Activated naive CD4-positive, alpha-beta T cell treated with anti-CD3 and anti-CD28 coated beads, Interleukin-2, amount 50 U/mL, for 24 hours (primary cell): ENCODE results near the gene MEX3D.

ENCODE experiments used
- H3K27ac Mint-ChIP-seq: one replicate; pipeline ENCODE4 v1.8.0; 2021; ENCODE audit warnings: mild to moderate bottlenecking, mixed read lengths
- H3K27me3 Mint-ChIP-seq: one replicate; pipeline ENCODE4 v1.8.0; 2021; ENCODE audit warnings: mixed read lengths
- H3K36me3 Mint-ChIP-seq: one replicate; pipeline ENCODE4 v1.8.0; 2021; ENCODE audit warnings: mixed read lengths
- H3K4me1 Mint-ChIP-seq: one replicate; pipeline ENCODE4 v1.8.0; 2021; ENCODE audit warnings: mixed read lengths
- H3K4me3 Mint-ChIP-seq: one replicate; pipeline ENCODE4 v1.8.0; 2021; ENCODE audit warnings: mild to moderate bottlenecking, mixed read lengths
- H3K9me3 Mint-ChIP-seq: one replicate; pipeline ENCODE4 v1.8.0; 2021; ENCODE audit warnings: mixed read lengths

The MEX3D gene

DNA sequence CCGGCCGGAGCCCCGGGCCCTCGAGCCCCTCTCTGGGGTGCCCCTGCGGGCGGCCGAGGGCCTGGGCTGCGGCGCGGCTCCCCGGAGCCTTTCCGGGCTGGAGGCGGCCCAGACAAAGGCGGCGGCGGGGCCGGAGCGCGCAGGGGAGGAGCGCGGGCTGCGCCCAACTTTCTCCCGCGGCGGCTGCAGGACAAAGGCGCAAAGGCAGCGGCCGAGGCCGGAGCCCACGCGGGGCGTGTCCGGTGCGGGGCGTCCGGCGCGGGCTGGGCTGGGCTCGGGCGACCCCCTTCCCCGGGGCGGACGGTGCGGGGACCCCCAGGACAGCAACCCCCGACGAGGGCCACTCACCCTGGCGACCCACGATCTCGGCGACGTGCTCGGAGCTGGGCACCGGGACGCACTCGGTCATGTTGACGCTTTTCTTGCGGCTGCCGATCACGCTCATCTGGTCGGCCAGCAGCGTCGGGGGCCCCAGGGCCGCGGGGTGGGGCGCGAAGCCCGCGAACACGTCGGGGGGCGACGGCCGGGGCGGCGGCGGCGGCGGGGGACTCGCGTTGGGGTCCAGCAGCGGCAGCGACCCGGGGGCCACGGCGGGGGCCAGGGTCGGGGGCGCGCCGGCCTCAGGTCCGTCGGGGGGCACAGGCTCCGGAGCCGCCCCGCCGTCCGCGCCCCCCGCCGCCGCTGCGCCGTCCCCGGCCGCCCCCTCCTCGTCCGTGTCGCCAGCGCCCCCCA lies 843 bp downstream of the MEX3D start:
- peaks cover 5% of the 10 kb centered on the region for H3K27me3 Mint-ChIP-seq

DNA sequence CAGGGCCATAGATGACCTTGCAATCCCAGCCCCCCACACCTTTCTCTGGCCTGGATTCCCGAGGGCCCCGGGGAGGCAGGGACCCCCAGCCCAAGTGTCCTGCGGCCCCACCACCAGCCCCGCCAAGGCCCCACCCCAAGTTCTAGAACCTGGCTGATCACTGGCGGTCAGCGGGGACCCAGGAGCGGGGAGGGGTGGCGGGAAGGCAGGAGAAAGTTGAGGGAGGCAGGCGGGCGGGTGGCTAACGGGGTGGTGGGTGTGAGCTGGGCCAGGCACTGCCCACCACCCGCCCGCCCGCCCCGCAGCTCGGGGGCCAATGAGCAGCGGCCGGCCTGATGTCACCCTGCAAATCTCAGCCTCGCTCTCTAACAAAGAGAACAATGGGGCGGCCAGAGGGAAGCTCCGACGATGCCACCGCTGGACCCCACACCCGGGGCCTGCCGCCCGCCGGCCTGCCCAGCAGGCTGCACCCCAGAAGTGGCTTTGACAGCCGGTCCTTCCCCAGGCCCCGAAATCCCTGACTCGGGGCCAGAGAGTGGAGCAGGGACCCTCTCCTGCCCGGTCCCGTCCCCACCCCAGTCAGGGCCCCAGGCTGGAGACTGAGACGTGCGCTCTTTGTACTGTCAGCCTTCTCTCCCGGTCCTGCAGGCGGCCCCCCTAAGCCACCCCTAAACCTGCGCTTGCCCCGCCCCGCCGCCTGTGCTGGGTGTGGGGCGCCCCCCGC lies 1.6 kb downstream of the MEX3D start:
- Mint-ChIP-seq H3K9me3 (no peaks in the 10 kb centered on the region), H3K4me3 (no peak overlapping the region), H3K27ac (no peak overlapping the region), H3K27me3 (peaks cover 5% of the 10 kb centered on the region), H3K4me1 (peaks cover 3% of the 10 kb centered on the region), H3K36me3 (no peaks in the 10 kb centered on the region)

More for the DNA sequence above, 843 bp downstream of the MEX3D start:
- Mint-ChIP-seq H3K4me1 (peaks cover 3% of the 10 kb centered on the region), H3K9me3 (no peaks in the 10 kb centered on the region), H3K36me3 (no peaks in the 10 kb centered on the region), H3K27ac (no peak overlapping the region), H3K4me3 (no peak overlapping the region)

DNA sequence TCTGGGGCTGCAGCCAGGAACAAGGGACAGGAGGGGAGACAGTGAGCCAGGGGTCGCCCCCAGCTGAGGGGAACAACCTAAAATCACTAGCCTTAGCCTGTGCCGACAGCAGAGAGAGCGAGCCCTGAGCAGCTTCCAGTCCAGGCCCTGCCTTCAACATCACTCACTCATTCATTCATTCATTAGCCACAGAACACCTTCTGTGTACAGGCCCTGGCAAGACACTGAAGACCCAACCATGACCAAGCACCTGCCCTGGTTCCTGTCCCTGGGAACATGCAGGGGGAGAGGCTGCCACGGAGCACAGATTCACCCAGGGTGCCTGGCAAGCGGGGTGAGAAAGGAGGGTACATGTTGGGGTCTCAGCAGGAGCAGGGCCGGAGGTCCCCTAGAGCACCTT lies 4.9 kb downstream of the MEX3D start:
- Mint-ChIP-seq H3K27me3 (no peaks in the 10 kb centered on the region), H3K9me3 (no peaks in the 10 kb centered on the region), H3K4me3 (no peak overlapping the region)

DNA sequence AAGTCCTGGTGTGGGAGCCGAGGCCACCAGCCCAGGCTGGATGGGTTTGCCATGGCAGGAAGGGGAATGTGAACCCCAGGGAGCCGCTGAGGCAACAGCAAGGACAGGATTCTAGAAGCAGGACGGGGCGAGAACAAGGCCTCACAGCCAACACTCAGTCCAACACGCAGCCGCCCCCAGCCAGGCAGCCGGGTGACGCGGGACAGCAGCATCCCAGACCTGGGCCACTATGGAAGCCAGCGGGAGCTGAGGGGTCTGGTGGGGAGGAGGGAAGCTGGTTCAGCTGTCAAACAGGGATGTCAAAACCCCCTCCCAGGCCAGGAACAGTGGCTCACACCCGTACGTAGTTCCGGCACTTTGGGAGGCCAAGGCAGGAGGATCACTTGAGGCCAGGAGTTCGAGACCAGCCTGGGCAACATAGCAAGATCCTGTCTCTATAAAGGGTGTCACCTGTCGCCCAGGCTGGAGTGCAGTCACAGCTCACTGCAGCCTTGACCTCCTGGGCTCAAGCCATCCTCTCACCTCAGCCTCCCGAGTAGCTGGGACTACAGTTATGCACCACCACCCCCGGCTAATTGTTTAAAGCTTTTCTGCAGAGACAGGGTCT lies 6.8 kb downstream of the MEX3D start:
- H3K4me3 Mint-ChIP-seq = no peak overlapping the region
- H3K4me1 Mint-ChIP-seq = no peaks in the 10 kb centered on the region
- no peaks in the 10 kb centered on the region for H3K27me3 Mint-ChIP-seq

More for the DNA sequence above, 4.9 kb downstream of the MEX3D start:
- Mint-ChIP-seq H3K27ac (no peak overlapping the region), H3K36me3 (no peaks in the 10 kb centered on the region), H3K4me1 (no peaks in the 10 kb centered on the region)

DNA sequence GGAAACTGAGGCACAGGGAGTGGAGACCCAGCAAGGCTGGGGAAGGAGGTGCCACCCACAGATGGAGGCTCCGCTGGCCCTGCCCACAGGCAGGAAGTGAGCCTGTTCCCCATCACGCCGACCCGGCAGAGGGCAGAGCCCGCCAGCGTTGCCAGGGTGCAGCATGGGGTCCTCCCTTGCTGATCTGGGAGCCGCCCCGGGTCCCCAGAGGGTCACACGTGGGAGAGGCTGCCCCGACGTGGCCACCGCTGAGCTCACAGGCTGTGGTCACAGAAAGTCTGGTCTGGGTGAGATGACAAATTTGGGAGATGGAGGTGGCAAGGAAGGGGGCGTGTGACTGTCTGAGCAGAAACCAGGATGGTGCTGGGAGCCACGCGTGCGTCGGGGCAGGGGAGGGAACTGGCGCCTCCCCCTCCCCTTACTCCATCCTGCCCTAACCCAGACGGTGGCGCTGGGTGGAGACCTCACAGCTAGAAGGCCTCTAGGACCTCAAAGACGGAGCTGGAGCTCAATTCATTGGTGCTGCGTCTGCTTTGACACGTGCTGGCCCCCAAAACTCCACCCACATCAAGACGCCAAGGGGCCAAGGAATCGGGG lies 7.7 kb downstream of the MEX3D start:
- H3K4me3 Mint-ChIP-seq = no peak overlapping the region
- no peaks in the 10 kb centered on the region for H3K36me3 Mint-ChIP-seq
- H3K27ac Mint-ChIP-seq = no peak overlapping the region
- no peaks in the 10 kb centered on the region for H3K9me3 Mint-ChIP-seq
- H3K27me3 Mint-ChIP-seq = no peaks in the 10 kb centered on the region
- no peaks in the 10 kb centered on the region for H3K4me1 Mint-ChIP-seq

More for the DNA sequence above, 6.8 kb downstream of the MEX3D start:
- no peak overlapping the region for H3K27ac Mint-ChIP-seq
- no peaks in the 10 kb centered on the region for H3K36me3 Mint-ChIP-seq
- no peaks in the 10 kb centered on the region for H3K9me3 Mint-ChIP-seq

DNA sequence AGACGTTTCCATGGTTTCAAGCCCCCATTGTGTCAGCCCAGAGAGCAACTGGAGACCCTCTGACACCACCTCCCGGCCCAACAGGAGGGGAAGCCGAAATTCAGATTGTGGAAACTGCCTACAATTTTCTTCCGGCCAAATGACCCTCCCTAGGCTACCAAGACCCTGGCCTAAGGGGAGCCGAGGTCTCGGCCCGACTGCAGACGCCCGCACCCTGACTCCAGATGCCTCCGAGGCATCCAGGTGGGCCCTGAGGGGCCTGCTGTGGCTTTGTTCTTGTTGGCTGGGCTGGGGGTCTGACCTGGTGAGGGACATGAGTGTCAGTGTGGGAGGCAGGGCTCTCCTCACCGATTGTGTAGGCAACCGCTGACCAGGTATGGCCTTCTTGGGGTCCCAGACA lies 9.6 kb downstream of the MEX3D start:
- no peak overlapping the region for H3K4me3 Mint-ChIP-seq
- no peaks in the 10 kb centered on the region for H3K36me3 Mint-ChIP-seq
- no peak overlapping the region for H3K27ac Mint-ChIP-seq
- H3K4me1 Mint-ChIP-seq = no peaks in the 10 kb centered on the region
- no peaks in the 10 kb centered on the region for H3K9me3 Mint-ChIP-seq
- H3K27me3 Mint-ChIP-seq = no peaks in the 10 kb centered on the region

DNA sequence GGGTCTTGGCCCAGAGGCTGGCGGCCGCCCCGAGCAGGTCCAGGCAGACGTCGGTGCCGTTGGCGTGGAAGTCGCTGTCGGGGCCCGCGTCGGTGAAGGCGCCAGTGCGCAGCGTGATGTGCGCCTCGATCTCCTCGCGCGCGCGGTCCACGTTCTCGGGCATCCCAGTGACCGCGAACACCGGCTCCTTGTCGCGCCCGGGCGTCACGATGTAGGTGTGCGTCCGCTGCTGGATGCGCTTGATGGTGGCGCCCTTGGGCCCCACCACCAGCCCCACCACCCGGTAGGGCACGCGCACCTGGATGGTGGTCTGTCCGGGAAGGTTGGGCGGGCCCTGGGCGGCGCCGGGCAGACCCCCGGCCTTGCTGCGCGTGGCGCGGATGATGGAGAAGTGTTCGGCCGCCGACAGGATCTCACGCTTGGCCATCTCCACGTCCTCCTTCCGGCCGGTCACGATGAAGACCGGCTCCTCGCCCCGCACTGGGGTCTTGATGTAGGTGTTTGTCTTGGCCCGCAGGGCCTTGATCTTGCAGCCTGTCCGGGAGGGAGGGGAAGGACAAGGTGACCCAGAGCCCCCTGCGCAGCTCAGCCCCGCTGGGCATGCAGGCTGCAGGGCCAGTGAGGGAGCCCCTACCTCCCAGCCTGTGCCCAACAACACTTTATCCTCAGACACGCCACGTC lies 11.6 kb downstream of the MEX3D start:
- Mint-ChIP-seq H3K4me1 (no peaks in the 10 kb centered on the region), H3K9me3 (no peaks in the 10 kb centered on the region), H3K4me3 (no peak overlapping the region), H3K36me3 (no peaks in the 10 kb centered on the region), H3K27ac (no peak overlapping the region), H3K27me3 (no peaks in the 10 kb centered on the region)

DNA sequence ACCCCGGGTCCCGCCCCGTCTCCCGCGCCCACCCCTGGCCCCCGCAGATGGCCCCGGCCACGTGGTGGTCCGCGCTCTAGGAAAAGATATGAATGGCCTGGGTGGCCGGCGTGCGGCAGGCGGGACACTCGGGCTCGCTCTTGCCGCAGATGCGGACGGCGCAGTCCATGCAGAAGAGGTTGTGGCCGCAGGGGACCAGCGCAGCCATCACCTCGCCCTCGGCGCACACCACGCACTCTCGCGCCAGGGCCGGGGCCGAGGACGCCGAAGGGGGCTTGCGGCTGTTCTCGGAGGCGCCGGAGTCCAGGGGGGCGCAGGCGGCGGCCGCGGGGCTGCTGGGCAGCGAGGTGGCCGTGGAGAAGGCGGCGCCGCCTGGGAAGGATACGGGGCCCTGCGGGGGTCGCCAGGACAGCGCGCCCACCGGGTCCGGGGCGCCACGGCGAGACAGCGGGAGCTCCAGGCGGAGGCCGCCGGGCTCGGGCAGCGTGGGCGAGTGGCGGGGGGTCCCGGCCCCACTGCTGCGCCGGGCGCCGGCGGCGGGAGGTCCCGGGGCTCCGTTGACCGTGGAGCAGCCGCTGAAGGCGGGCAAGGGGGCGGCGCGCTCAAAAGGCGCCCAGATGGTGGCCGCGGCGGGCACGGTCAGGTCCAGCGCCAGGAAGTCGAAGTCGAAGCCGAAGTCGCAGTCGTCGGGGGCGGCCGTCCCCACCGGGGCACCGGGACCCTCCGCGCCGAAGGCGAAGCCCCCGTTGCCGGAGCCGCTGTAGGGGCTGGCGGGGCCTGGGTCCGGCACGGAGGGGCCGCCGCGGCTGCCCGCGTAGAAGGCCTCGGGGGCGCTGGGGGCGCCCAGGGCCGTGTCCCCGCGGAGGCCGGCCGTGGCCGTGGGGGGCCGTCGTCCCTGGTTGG lies 12.4 kb downstream of the MEX3D start:
- H3K4me3 Mint-ChIP-seq = no peak overlapping the region
- H3K27ac Mint-ChIP-seq = no peak overlapping the region
- no peaks in the 10 kb centered on the region for H3K9me3 Mint-ChIP-seq
- H3K4me1 Mint-ChIP-seq = no peaks in the 10 kb centered on the region
- H3K27me3 Mint-ChIP-seq = no peaks in the 10 kb centered on the region
- H3K36me3 Mint-ChIP-seq = no peaks in the 10 kb centered on the region

DNA sequence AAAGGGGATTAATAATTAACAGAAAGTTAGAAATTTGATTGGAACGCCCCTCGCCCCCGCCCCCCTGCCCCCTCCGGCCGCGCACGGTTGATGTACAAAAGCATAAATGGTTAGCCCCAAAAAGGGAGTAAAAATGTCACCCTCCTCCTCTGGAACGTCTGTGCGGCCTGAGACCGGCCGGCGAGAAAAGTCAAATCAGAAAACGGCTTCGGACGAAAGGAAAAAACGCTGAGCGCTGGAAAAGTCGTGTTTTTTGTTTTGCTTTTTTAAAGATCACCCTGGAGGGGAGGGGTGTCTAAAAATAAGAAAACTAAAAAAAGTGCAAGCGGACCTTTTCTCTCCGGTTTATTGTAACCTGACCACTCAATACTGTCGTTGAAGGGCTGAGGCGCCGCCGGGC lies 13.2 kb downstream of the MEX3D start:
- H3K4me3 Mint-ChIP-seq = no peak overlapping the region
- no peaks in the 10 kb centered on the region for H3K9me3 Mint-ChIP-seq
- H3K27me3 Mint-ChIP-seq = no peaks in the 10 kb centered on the region
- H3K4me1 Mint-ChIP-seq = no peaks in the 10 kb centered on the region
- no peaks in the 10 kb centered on the region for H3K36me3 Mint-ChIP-seq
- H3K27ac Mint-ChIP-seq = no peak overlapping the region

DNA sequence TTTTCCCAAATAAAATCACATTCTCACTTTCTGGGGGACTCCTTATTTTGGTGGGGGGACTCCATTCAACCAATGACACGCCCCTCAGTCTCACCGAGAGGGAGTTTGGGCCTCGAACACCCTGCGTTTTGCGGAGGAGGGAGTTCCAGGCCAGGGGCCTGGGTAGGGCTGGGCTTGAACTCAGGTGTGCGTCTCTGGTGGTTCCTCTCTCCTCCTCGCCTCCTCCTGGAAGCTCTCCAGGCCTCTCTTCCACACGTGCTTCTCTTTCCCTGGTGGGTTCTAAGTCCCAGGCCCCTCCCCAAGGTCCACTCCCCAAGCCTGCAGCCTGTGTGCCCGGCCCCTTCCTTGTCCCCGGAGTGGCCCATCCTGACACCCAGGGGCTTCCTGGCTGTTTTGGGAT lies 14.7 kb downstream of the MEX3D start:
- no peaks in the 10 kb centered on the region for H3K9me3 Mint-ChIP-seq
- no peak overlapping the region for H3K27ac Mint-ChIP-seq
- no peaks in the 10 kb centered on the region for H3K27me3 Mint-ChIP-seq
- no peak overlapping the region for H3K4me3 Mint-ChIP-seq
- no peaks in the 10 kb centered on the region for H3K36me3 Mint-ChIP-seq
- no peaks in the 10 kb centered on the region for H3K4me1 Mint-ChIP-seq

DNA sequence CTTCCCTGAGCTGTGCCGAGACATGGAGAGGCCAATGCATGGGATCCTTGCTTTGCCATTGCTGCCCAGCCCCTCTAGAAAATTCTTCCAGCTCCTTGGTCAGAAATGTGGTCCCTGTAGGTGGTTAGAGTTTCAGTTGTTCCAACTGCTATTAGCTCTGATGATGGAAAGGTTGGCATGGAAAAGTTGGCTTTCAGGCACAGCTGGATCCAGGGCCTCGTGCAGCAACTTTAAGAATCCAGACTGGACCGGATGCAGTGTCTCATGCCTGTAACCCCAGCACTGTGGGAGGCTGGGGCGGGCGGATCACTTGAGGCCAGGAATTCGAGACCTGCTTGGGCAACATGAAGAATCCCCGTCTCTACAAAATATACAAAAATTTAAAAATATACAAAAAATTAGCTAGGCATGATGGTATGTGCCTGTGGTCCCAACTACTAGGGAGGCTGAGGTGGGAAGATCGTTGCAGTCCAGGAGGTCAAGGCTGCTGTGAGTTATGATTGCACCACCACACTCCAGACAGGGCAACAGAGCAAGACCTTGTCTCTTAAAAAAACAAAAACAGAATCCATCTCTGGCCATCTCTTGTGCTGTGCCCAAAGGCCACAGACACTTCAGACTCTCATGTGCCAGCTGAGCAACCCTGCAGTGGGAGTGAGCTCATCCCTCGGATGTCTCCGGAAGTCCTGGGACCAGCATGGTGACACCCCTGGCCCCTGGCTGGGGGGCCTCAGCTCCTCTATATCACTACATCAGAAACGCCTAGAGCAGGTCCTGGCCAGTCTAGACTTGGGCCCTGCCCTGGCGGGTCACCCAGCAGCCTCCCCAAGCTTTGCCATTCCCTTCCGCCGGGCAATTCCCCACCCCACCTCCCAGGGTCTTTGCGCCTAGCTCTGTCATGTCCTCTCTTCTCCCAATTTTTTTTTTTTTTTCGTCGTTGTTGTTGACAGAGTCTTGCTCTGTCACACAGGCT lies 16.8 kb downstream of the MEX3D start:
- H3K36me3 Mint-ChIP-seq = no peaks in the 10 kb centered on the region
- H3K4me3 Mint-ChIP-seq = no peak overlapping the region
- peaks cover under 1% of the 10 kb centered on the region for H3K4me1 Mint-ChIP-seq
- peaks cover 3% of the 10 kb centered on the region for H3K27me3 Mint-ChIP-seq
- no peaks in the 10 kb centered on the region for H3K9me3 Mint-ChIP-seq
- no peak overlapping the region for H3K27ac Mint-ChIP-seq

DNA sequence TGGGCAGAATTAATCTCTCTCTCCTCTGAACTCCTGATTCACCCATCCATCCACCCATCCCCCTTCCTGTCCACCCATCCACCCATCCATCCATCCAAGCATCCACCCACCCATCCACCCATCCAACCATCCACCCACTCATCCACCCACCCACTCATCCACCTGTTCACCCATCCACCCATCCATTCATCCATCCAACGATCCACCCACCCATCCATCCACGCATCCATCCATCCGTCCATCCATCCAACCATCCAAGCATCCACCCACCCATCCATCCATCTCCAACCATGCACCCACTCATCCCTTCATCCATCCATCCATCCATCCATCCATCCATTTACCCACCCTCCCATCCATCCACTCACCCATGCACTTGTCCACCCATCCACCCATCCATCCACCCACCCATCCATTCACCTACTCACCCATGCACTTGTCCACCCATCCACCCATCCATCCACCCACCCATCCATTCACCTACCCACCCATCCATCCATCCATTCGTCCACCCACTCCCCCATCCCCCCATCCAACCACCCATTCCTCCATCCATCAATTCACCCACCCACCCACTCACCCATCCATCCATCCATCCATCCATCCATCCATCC lies 18.7 kb downstream of the MEX3D start:
- H3K27ac Mint-ChIP-seq = no peak overlapping the region

DNA sequence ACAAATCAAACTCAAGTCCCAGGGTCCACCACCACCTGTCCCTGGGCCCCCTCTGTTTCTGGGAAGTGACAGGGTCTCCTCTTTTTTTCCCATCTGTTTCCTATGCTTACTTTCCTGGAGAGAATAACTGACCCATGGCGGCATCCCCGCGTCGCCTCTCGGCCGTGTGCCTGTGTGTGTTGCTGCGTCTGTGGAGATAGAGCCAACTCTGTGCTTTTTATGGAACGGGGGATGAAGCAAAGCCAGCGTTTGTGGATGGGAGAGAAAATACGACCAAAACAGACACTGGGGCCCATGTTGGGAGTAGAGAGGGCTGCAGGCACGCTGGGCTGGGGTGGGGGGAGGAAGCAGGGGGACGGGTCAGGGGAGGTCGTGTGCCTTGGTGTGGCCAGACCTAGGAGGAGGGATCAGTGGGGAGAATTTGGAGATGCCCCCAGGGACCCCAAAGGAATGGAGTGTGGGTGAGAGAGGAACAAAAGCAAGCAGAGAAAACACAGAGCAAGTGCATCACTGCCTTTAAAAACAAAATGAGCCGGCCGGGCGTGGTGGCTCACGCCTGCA lies 27.7 kb downstream of the MEX3D start:
- Mint-ChIP-seq H3K27me3 (peaks cover 11% of the 10 kb centered on the region), H3K27ac (no peak overlapping the region), H3K9me3 (no peaks in the 10 kb centered on the region), H3K36me3 (no peaks in the 10 kb centered on the region), H3K4me1 (no peaks in the 10 kb centered on the region), H3K4me3 (no peak overlapping the region)

More for the DNA sequence above, 18.7 kb downstream of the MEX3D start:
- Mint-ChIP-seq H3K36me3 (no peaks in the 10 kb centered on the region), H3K9me3 (no peaks in the 10 kb centered on the region), H3K27me3 (peaks cover 7% of the 10 kb centered on the region), H3K4me3 (no peak overlapping the region), H3K4me1 (peaks cover 4% of the 10 kb centered on the region)
